NCI-H1417 (cell line): ENCODE data around the gene ALDH16A1.

Experiments used
- DNase-seq, 3 experiments: peaks; one replicate each; lab custom pipeline; 2025; lab: John Stamatoyannopoulos, UW

ALDH16A1 gene

DNA sequence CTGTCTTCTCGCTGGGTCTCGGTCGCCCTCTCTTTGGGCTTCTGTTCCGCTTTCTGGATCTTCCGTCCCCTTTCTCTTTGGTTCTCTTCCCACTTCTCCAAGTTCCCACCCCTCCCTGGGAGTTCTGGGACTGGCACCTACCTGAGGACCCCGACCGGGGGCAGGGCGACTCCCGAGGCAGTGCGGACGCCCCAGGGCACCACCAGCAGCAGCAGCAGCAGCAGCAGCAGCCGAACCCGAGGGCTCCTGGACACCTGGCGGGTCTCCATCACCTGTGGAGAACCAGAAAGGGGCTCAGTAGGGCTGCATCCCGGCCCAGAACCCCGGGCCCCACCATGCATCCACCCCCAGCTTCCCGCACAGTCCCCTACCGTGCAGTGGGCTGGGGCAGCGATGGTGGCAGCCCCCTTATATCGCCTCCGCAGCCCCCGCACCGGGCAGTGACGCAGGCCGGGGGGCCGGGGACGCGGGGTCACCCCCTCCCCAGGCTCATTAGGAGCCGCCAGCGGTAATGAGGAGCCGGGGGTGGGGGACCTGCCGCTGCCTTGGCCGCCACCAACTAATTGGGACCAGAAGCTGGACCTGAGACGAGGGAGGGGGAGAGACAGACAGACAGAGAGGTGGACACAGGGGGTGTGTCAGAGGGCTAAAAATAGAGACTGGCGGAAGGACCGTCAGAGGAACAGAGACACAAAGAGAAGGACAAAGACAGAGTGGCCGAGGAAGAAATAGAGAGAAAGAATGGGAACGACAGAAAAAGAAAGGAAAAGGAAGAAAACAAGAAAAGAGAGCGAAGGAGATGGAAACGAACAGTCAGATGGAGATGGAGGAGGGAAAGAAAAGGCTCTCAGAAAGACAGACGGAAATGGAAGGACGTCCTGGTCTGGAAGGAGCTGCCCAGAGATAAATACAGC is 29.7 kb upstream of the ALDH16A1 start, which contains the start of gene PTH2:
Gene PTH2, minus strand, starts transcription at position 371 of the 914 bp plus-strand sequence. Its CDS starts 102 bp downstream, at position 269.
- DNase-seq, result peak in 1 of 3 experiments; percentile 36

DNA sequence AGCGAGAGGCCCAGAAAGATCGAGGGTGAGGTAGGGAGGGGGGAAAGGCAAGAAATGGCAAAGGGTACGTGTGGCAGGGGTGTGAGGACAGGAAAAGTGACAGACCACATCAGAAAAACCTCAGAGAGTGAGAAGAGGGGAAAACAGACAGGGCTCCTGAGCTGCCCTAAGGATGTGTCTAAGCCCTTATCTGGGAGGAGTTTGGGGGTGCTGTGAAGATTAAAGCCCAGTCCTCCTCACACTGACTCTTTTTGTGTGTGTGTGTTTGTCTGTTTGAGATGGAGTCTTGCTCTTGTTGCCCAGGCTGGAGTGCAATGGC is 29.1 kb upstream of the ALDH16A1 start:
- no peak for DNase-seq

DNA sequence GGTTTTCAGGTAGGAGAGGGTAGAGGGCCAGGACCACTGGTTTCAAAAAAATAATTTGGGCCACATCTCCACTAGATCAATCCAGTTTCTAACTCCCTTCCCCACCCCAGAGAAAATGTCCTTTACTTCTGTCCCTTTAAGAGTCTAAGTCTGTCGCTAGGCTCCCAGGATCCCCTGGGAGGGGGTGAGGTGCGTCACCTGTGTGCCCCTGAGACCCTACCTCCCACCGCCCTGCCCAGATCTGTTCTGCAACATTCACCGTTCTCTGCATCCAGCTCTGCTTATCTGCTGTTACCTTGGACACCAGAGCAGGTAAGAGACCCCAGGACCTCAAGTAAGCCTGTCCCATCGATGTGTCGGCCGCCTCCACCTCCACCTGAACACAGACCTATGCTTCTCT is 27.8 kb upstream of the ALDH16A1 start, which contains the start of gene GFY:
Gene GFY, plus strand, starts transcription at position 211 of the 400 bp plus-strand sequence. CDS start 1,043 bp downstream, outside the sequence.
- no peak for DNase-seq

DNA sequence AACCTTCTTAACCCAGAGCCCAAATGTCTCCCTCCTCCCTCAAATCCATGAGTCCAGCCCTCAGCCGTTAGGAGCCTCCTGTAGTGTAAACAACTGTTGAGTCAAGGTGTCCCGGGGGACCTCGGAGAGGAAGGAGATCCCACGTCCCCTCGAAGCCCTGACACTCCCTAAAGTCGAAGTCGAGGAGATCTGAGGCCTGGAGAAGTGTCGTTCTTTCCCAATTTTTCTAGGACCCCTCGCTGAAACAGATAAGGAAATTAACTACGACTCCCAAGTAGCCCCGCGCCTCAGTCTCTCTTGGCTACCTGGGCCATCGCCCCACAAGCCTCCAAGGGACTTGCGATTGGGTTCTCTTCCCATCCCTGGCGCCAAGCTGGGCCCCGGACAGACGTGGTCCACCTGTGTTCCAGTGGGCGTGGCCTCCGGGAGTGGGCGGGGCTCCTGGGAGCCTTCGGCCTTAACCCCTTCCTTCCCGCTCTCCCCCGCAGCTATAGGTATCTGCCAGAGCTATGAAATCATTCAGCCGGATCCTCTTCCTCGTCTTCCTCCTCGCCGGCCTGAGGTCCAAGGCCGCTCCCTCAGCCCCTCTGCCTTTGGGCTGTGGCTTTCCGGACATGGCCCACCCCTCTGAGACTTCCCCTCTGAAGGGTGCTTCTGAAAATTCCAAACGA is 27.0 kb upstream of the ALDH16A1 start:
- peak in 2 of 3 experiments; percentile 4 to 91 for DNase-seq

DNA sequence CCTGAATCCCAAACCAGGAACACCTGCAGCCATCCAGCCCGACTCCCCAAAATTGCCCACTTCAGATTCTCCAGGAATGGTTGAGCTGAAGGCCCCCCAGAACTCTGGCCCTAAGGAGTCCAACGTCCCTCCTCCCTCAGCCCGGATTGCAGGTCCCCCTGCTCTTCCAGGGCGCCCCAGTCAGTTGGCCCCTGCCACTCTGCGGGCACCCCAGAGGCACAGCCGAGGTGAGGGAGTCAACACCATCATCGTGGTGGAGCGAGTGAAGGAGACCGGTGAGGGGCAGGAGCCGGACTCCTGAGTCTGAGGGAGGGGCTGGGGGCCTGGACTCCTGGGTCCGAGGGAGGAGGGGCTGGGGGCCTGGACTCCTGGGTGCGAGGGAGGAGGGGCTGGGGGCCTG is 25.7 kb upstream of the ALDH16A1 start:
- DNase-seq, result no peak

DNA sequence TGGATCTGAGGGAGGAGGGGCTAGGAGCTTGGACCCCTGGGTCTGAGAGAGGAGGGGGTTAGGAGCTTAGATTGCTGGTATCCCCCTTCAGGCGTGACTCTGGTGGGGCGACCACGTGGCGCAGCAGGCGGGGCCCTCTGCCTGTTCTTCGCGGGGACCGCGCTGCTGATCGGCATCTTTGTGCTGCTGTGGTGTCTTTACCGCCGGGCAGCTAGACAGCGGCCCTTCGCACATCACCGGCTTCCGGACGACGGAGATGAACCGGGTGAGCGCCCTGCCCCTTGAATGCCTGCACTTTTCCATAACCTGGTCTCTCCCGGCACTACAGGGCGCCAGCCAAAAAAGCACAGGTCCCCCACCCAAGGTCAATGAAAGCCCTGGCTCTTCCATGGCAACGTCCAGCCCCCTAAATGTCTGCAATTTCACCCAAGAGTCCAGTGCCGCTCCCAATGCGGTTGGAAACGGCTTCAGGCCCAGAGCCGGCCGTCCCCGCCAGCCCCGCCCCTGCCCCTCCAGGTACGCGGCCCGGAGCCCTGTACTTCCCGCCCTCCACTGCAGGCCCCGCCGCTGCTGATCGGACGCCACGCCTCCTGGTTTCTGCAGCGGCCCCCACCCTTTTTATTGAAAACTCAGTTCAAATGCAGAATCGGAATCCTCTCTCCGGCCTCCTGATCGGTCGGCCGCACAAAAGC is 25.0 kb upstream of the ALDH16A1 start:
- DNase-seq, result peak in 2 of 3 experiments; percentile 36 to 51

DNA sequence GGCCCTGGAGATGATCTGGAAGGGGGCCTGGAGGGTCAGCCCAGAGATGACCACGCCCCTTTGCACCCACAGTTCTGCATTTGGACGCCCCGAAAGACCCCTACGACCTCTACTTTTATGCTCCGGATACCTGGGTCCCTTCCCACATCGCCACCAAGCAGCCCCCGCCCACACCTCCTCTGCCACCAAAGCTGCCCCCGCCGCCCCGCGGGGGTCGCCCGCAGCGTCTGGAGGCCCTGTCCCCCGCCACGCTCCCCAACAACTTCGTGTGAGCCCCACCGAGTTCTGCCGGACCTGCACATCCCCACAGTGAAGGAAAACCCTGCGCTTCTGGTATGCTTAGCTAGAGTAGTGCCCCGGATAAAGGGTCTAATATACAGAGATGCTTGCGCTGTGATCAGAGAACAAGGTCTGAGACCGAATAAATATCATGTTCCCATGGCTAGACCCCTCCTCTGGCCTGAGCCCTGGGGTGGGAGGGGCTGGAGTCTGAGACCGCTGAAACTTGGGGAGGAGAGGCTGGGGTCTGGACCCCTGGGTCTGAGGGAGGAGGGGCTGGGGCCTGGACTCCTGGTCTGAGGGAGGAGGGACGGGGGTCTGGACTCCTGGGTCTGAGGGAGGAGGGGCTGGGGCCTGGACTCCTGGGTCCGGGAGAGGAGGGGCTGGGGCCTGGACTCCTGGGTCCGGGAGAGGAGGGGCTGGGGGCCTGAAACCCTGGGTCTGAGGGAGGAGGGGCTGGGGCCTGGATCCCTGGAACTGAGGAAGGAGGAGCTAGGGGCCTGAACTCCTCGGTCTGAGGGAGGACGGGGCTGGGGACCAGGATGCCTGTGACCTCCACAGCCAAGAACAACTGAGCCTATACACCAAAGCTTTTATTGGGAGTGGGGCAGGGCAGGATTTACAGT is 24.2 kb upstream of the ALDH16A1 start:
- DNase-seq, result no peak

DNA sequence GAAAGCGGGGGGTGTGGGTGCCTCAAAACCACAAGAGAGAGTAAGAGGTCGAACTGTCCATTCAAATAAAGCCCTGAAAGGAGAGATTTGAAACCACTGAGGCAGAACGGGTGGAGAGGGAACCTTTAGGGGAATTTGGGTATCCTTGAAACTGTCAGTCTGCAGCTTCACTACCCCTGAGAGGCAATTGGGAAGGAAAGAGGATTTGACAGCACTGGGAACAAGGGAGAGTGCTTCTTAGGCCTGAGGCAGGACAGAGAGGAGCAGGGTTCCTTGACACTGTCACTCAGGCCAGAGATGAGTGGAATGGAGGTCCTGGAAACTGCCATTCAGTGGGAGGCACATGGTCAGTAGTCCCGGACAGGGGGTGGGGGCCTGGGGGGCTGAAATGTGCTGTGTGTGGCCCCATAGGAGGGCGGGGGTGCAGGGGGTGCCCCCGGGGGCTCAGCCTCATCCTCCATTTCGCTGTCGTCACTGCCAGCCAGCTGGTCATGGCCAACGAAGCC is 22.8 kb upstream of the ALDH16A1 start:
- DNase-seq, result peak in 1 of 3 experiments; percentile 83

DNA sequence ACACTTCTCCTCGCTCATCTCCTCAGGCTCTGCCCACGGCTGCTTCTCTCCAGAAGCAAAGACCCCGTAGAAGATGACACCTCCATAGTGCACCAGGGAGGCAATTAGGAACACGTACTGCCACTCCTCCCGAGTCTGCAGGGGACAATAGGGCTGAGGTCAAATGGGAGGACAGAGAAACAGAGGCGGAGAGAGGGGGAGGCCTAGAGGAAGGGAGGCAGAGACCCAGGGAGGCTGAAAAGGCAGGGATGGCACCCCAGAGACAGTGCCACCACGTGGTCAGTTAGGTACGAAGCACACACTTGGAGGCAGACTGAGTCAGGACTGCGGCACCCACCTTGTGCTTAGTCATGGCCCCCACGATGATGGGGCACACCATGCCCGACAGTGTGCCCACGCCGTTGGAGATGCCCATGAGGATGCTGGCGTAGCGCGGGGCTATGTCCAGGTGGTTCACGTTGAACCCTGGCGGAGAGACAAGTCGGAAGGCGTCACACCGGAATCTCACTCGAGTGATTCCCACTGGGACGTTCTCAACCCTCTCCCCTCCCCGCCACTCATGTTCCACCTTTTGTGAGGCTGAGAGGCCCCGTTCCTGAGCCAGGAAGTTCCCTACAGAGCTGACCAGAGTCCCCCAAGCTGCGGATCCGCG is 22.2 kb upstream of the ALDH16A1 start:
- DNase-seq, result peak in 1 of 3 experiments; percentile 18

DNA sequence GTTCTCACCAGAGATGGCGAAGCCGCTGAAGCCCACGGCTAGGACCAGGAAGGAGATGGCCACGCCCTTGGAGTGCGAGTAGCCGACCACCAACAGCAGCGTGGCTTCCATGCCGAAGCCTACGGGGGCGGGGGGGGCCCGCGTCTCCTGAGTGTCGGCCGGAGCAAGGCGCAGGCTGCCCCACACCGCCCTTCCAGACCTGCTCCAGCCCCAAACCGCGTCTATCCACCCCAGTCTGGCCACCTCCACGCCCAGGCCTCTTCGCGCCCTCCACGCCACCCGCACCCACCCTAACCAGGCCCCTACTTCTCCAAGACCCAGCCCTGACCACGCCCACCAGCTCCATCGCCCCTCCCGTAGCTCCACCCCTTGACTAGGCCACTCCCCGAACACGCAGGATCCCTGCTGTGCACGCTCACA is 21.7 kb upstream of the ALDH16A1 start:
- DNase-seq, result no peak

DNA sequence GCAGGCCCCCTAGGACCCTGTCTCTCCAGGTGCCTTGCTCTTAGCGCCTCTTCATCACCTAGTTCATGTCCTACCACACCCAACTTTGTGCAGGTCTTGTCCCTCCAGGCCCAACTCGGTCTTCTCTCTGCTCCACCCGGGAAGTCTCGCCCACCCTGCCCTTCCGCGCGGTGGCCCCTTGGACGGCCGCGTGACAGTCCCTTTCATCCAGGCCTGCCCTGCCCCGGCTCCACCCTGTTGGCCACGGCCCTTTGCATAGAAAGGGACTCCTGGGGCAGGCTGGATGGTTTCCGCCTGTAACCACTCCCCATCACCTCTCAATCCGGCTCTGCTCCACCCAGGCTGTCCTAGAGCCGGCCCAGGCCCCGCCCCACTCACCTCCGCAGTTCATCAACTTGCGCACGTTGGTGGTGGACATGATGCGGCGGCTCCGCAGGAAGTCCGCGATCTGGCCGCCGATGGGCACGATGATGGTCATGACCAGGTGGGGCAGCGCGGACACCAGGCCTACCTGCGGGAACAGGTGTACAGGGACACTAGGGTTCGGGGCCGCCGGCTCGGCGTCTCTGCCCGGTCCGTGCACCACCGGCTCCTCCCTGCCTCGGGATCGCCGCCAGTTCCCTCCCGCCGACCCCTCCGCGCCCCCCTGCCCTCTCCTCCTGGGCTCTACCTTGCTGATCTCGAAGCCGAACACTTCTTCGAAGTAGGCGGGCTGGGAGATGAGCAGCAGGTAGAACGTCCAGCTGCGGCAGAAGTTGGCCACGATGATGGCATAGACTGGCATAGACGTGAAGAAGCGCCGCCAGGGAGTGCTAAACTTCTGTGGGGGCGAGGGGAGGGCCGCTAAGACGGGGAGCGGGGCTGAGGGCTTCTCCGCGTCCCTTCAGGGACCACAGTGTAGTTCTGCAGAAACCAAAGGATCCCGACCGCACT is 20.6 kb upstream of the ALDH16A1 start:
- DNase-seq, result no peak

DNA sequence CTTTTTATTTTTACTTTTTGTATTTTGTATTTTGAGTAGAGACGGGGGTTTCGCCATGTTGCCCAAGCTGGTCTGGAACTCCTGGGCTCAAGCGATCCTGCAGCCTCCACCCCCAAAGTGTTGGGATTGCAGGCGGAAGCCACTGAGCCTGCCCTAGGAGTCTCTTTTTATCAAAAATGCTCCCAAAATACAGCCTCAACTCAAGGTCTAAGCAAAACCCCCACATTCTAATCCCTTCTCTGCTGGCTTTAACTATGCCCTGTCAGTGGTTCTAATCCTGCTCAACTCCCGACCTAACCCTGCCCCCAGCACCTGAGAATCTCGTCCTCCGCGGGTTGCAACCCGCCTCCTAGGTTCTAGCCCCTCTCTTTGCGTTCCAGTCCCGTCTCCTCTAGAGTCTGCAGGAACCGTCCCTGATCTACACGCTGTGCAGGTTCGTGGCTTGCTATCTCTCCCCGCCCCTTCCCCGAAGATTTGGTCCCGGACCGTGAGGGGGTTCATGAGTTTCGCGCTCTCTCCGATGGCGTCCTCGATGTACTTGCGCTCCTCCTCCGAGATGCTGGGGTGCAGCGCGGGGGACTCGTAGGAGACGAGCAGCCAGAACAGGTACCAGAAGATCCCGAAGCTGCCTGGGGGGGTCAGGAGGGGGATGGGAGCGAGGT is 19.7 kb upstream of the ALDH16A1 start:
- DNase-seq, result no peak

DNA sequence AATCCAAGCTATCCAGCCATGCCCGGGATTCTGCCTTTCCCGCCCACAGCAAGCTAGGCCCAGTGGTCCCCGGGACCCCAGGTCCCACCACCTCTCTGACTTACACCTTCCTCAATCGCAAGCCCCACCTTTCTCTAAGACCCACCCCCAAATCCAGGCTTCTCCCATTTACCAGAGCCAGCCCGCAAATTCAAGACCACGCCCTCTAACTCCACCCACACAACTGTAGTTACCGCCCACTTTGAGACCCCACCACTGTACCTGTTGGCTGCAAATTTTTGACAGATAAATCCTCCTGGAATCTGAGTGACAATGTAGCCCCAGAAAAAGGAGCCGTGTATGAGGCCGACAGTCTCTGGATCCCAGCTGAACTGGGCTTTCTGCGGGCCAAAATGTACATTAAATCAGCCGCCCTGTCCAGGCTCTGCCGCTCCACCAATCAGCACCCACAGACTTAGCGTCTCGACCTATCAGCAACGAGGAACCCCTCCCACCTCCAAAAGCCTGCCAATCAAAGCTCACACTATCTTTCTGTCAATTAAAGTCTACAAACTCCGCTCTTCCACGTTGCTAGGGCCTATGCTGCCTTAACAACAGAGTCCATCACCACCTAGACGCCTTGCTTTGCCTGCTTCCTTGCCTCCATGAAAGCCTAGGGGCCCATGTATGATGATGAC is 18.0 kb upstream of the ALDH16A1 start:
- DNase-seq, result peak in 1 of 3 experiments; percentile 6

DNA sequence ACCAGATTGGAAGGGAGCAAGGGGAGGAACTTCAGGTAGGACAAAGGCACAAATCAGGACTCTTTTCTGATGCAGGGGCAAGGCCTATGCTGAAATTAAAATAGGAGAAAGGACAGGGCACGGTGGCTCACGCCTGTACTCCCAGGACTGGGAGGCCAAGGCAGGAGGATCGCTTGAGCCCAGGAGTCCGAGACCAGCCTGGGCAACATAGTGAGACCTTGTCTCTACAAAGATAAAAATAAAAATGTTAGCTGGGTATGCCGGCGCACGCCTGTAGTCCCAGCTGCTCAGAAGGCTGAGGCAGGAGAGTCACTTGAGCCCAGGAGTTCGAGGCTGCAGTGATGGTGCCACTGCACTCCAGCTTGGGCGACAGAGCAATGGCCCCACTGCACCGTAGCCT is 17.4 kb upstream of the ALDH16A1 start:
- no peak for DNase-seq

DNA sequence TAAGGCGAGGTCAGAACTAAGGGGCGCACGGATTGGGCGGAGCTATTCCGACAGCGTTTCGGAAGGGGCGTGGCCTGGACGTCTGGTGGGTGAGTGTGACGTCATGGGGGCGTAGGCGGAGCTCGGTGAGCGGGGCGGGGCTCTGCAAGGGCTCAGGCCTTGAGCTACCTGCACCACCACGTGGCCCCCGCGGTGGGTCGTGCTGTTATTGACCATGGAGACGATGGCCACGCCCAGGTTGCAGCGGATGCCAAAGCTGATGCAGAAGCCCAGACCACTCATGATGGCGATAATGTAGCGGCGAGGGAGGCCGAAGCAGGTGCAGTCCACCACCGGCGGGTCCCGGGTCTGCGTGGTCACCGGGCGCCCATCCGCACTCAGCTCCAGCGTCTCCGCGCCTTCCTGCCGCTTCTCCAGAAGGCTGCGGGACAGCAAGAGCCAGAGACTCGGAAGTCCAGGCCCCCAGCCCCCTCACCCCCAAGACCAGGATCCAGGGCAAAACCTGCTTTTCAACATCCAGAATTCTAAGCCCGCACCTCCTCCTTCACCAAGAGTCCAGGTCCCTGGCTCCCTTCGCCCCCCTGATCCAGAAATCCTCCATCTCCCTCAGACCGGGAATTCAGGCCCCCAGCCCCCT is 16.5 kb upstream of the ALDH16A1 start:
- DNase-seq, result no peak

DNA sequence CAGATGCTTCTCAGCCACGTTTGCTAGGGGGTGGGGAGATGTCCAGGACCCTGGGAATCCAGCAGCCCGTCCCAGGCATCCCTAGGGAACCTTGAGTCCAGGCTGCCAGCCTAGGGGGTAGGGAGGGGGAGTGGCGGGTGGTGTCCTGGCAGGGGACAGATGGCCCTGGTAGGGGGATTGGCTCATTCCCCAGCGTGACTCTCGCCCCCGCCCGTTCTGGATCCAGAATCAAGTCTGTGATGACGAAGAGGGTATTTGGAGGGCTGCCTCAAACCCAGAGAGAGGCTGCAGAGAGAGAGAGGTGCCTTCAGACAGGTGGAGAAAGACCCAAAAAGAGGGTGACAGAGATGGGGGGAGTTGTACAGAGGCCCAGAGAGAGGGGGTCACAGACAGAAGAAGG is 15.8 kb upstream of the ALDH16A1 start:
- no peak for DNase-seq

DNA sequence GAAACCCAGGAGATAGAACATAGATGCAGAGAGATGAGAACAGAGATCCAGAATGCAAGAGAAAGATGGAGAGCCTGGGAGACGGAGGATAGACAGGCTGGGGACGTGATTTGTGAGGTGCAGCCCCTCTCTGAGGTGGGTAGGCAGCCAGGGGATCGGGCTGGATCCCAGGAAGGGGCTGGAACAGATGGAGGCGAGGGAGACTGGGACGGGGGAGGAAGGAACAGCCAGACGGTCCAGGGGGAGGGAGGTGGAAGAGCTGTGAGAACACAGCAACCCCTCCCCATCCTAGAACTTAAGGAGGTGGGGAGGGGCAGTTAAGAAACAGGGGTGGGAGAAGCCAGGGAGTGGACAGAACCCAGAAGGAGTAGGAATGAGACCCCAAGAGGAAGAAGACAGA is 14.8 kb upstream of the ALDH16A1 start:
- no peak for DNase-seq

DNA sequence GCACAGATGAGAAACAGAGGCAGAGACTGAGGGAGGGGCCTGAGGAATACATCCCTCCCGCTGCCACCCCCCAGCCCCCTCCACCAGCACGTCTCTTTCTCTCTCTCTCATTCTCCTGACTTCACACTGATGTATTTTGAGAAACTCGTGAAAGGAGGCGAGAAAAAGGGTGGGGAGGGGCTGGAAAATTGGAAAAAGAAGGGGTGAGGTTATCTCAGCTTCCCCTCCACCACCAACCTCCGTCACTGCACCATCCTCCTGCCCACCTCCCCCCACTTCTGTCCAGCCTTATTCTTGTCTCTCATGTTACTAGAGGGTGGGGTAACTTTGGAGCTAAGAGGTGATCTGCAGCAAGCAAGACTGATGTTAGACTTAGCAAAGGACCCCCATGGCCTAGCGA is 13.2 kb upstream of the ALDH16A1 start:
- no peak for DNase-seq
